SJCRH30 (cell line): Measurements from ENCODE around the gene GNG7. TPM values are rescaled to one million over a fixed set of nuclear protein-coding genes. Genes with fewer than 3 reads are reported as not detected.
A peak's percentile ranks its signal among the peaks of the same experiment; 100 is the strongest.
"Not testable (repeated sequence)": the region's sequence is repeated elsewhere in the genome, so short reads cannot be mapped to it uniquely, and the experiment has no call there.

ENCODE experiments used
- DNase-seq, 2 experiments: peaks; one replicate each; pipeline ENCODE4 v3.0.0-alpha.2; 2015 to 2020
- H3K27ac ChIP-seq: fragments of 250-450 bp; sonication (Bioruptor Pico); 2 replicates; pipeline ENCODE4 v1.5.1; 2020; ENCODE audit warnings: mild to moderate bottlenecking, moderate library complexity
- H3K27me3 ChIP-seq: fragments of 250-450 bp; sonication (Bioruptor Pico); 2 replicates; pipeline ENCODE4 v1.5.1; 2020; ENCODE audit warnings: mild to moderate bottlenecking, moderate library complexity
- H3K36me3 ChIP-seq: fragments of 250-450 bp; sonication (Bioruptor Pico); 2 replicates; pipeline ENCODE4 v1.5.1; 2020; ENCODE audit warnings: mild to moderate bottlenecking, moderate library complexity
- H3K4me1 ChIP-seq: fragments of 250-450 bp; sonication (Bioruptor Pico); 2 replicates; pipeline ENCODE4 v1.5.1; 2020; ENCODE audit warnings: mild to moderate bottlenecking, moderate library complexity
- H3K4me3 ChIP-seq: fragments of 250-450 bp; sonication (Bioruptor Pico); 2 replicates; pipeline ENCODE4 v1.5.1; 2020; ENCODE audit warnings: mild to moderate bottlenecking, moderate library complexity
- H3K9me3 ChIP-seq: fragments of 250-450 bp; sonication (Bioruptor Pico); replicated peaks from 2 replicates; pipeline ENCODE4 v1.5.1; 2020; ENCODE audit warnings: mild to moderate bottlenecking, moderate library complexity
- total RNA-seq: library from RNA; depleted of rRNA; stranded (reverse); fragments of >200 nt; shearing (Covaris generic); gene quantifications from 2 replicates; pipeline ENCODE4 v1.2.3, GENCODE V29; 2014

Gene GNG7
- total RNA-seq, 1 experiment from 2014 or later, result not detected

DNA sequence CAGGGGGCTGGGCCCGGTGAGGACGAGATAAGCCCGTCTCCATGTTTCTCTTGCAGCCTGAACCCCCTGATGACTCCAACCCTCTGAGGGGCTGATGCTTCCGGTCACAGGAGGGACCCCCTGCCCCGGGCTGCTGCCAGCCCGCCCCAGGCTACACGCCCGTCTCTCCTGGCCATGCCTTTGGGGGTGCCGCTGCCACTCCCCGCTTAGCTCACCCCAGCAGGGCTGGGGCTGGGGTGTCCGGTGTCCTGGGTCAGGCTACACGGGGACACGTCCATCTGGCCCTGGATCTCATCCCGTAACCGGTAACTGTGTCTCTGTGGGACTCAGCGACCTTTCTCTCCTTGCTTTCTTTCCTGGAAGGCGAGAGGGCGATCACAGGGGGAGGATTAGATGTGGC lies 185.8 kb downstream of the GNG7 start:
- H3K27me3 ChIP-seq, result peaks cover 25% of the 10 kb centered on the region
- DNase-seq, result no peak
- peaks cover 3% of the 10 kb centered on the region; the same call in 1 of the 2 replicates for H3K4me1 ChIP-seq
- H3K4me3 ChIP-seq, result no peak overlapping the region
- no peak overlapping the region for H3K27ac ChIP-seq
- H3K36me3 ChIP-seq, result no peaks in the 10 kb centered on the region
- no peaks in the 10 kb centered on the region for H3K9me3 ChIP-seq

DNA sequence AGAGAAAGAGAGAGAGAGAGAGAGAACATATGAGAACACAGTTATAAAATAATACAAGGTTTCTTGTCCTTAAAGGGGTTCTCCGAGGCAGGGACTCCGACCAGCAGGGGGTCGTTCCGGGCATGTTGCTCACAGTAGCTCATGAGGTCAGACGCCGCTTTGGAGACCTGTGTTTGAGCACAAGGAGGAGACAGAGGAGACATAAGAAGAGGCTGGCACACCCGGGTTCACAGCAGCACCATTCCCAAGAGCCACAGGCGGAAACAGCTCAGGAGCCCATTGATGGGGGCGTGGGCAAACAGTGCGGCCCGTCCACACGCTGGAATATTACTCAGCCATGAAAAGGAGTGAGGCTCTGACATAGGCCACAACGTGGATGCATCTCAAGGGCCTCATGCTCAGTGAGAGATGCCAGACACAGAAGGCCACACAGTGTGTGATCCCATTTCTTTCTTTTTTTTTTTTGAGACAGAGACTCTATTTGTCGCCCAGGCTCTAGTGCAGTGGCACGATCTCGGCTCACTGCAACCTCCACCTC lies 187.4 kb downstream of the GNG7 start:
- no peaks in the 10 kb centered on the region for H3K9me3 ChIP-seq
- peaks cover 25% of the 10 kb centered on the region for H3K27me3 ChIP-seq
- H3K4me1 ChIP-seq, result peaks cover 3% of the 10 kb centered on the region; the same call in 1 of the 2 replicates
- no peak for DNase-seq
- H3K4me3 ChIP-seq, result no peak overlapping the region
- H3K27ac ChIP-seq, result no peak overlapping the region
- no peaks in the 10 kb centered on the region for H3K36me3 ChIP-seq

DNA sequence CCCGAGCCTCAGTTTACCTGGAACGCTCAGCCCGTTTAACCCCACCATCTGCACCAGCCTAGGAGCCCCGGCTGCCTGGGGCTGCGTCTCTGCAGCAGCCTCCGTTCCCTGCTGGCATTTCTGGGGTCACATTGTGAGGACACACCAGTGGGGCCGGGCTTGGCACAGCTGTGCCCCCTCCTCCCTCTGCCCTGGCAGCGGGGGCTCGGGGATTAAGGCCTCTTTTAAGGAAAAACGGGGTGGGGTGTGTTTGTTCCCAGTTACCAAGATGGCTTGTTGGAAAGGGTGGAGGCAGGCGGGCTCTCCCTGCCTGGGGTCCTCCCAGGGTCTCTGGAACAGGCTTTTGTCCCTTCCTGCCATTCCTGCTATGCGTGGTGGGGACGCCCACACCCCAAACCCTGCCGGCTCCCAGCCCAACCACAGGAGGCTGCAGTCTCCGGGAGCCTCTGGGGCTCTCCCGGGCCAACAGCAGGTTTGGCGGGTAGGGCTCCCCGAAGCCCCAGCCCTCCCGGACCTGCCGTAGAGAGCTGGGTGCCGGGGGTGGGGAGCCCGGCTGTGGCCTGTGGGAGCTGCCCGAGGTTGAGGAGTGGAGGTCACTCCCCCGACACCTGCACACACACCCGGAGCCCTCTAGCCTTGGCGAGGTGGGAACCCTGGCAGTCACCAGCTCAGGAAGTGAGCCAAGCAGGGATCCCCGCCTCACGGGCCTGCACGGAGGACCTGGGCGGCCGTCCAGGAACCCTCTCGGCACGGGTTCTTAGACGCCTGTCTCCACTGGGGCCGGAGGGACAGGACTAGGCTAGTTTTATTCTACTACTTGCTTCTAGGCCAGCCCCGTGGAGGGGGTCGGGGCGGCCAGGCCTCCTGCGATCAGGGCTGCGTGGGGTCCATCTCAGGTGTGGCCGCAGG lies 189.7 kb downstream of the GNG7 start:
- peaks cover 18% of the 10 kb centered on the region for H3K27me3 ChIP-seq
- no peaks in the 10 kb centered on the region for H3K4me1 ChIP-seq
- no peak overlapping the region for H3K27ac ChIP-seq
- no peak for DNase-seq
- H3K9me3 ChIP-seq, result no peaks in the 10 kb centered on the region
- no peak overlapping the region for H3K4me3 ChIP-seq
- no peaks in the 10 kb centered on the region for H3K36me3 ChIP-seq

DNA sequence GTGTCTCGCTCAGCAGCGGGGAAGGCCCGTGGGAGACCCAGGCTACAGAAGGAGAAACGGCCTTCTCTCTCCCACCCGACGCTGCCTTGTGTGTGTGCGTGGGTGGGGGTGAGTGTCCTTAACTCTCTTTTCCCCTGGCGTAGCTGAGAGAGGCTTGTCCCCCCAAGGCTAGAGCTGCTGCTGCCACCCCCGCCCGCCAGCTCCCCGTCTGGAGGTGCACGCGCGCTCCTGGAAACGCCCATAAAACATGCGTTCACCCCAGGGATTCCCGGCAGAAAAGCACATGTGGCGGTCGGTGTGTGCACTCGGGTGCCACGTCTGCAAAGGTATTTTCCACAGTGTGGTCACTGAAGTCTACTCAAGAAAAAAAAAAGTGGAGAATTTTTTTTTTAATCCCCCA lies 190.5 kb downstream of the GNG7 start:
- DNase-seq, result no peak
- Histone ChIP-seq H3K9me3 (no peaks in the 10 kb centered on the region), H3K27ac (no peak overlapping the region), H3K27me3 (peaks cover 11% of the 10 kb centered on the region; the same call in 1 of the 2 replicates), H3K4me1 (peaks cover 2% of the 10 kb centered on the region; the same call in 1 of the 2 replicates), H3K36me3 (no peaks in the 10 kb centered on the region), H3K4me3 (no peak overlapping the region)

DNA sequence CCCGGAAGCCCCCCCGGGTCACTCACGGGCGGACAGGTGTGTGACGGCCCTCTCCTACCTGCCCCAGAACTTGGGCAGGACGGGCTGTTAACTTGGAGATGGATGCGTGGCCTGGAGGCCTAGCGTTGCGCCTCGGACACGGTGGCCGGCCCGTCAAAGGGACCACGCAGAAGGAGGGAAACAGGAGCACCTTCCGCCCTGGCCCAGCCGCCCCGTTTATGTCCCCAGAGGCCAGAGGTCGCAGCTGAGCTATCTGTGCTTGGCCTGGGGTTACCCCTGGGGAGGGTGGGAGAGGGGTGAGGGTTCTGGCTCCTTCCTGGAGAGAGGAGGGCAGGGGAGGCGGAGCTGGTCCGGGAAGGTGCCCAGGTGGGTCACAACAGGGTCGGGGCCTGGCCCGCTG lies 190.9 kb downstream of the GNG7 start:
- H3K36me3 ChIP-seq, result no peaks in the 10 kb centered on the region
- no peak overlapping the region for H3K4me3 ChIP-seq
- DNase-seq, result no peak
- H3K4me1 ChIP-seq, result peaks cover 2% of the 10 kb centered on the region; the same call in 1 of the 2 replicates
- peaks cover 11% of the 10 kb centered on the region; the same call in 1 of the 2 replicates for H3K27me3 ChIP-seq
- H3K9me3 ChIP-seq, result no peaks in the 10 kb centered on the region
- H3K27ac ChIP-seq, result no peak overlapping the region

DNA sequence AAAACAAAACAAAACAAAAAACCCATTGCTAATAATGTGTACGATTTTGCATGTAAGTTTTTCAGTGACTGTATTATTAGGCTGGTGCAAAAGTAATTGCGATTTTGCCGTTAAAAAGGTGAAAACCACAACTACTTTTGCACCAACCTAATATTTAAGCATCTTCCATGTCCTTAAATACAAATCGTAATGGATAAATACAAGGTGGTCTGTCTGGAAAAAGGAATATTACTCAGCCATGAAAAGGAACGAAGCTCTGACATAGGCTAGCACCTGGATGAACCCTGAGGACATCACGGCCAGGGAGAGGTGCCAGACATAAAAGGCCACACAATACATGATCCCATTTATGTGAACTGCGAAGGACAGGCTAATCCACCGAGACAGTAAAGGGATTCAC lies 193.4 kb downstream of the GNG7 start:
- DNase-seq, result no peak
- peaks cover 2% of the 10 kb centered on the region; the same call in 1 of the 2 replicates for H3K4me1 ChIP-seq
- H3K9me3 ChIP-seq, result no peaks in the 10 kb centered on the region
- no peak overlapping the region for H3K4me3 ChIP-seq
- H3K27me3 ChIP-seq, result peaks cover 6% of the 10 kb centered on the region; the same call in 1 of the 2 replicates
- H3K36me3 ChIP-seq, result no peaks in the 10 kb centered on the region
- no peak overlapping the region for H3K27ac ChIP-seq

DNA sequence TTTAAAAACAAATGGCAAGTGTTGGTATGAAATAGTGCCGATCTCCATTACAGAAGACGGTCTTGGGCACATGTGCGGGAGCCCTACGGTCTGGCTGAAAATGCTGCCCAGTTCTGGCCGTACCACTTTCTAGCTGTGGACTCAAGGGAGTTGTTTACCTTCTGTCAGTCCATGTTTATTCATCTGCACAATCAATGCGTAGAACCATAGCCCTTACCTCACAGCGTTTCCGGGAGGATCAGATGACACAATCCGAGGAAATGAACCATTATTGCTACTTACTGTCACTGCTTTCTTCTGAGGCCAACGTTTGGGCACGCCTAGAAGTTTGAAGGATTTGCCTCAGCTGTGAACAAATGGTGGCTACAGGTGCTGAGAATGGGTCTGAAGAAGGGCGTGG lies 195.4 kb downstream of the GNG7 start:
- H3K27ac ChIP-seq, result no peak overlapping the region
- no peaks in the 10 kb centered on the region for H3K36me3 ChIP-seq
- peak in 1 of 2 experiments; percentile 31 for DNase-seq

DNA sequence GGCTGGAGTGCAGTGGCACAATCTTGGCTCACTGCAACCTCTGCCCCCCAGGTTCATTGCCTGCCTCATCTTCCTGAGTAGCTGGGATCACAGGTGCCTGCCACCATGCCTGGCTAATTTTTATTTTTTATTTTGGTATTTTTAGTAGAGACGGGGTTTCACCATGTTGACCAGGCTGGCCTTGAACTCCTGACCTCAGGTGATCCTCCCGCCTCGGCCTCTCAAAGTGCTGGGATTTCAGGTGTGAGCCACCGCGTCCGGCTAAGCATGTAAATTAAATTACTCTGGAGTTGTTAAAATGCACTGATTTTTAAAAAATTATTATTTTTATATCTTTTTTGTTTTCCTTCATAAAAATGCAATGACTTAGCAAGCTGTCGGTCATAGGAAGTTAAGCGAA lies 195.8 kb downstream of the GNG7 start:
- H3K4me1 ChIP-seq, DNase-seq, H3K4me3 ChIP-seq, H3K27me3 ChIP-seq, H3K36me3 ChIP-seq, H3K9me3 ChIP-seq, H3K27ac ChIP-seq: not testable (repeated sequence)

More for the DNA sequence above, 195.4 kb downstream of the GNG7 start:
- Histone ChIP-seq H3K4me3 (no peak overlapping the region), H3K27me3 (0 out of 2 replicates have a peak, but pooled peaks cover 8% of the 10 kb centered on the region), H3K4me1 (peaks cover 7% of the 10 kb centered on the region; the same call in 1 of the 2 replicates), H3K9me3 (no peaks in the 10 kb centered on the region)

DNA sequence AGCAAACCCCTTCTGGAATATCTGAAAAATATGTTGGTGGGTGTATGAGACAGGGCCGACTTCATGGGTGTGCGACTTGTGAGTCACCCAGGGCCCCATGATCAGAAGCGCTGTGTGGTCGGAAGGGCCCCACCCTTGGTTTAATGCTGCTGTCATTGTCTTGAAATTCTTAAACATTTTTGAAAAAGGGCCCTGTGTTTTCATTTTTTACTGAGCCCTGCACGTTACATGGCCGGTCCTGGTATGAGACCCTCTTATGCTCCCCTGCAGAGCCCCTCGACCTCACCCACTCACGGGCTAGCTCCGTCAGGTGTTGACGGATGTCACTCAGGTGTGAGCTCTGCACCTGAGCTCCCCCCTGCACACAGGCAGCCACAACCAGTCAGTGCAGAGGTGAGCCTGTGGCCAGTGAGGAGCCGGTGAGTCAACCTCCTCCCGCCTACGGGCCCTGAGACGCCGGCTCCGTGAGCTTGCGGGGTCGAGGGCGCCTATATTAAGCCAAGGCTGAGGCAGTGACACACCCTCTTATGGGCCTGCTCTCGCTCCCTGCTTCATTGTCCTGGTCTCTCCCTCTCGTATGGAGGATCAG lies 198.9 kb downstream of the GNG7 start:
- Histone ChIP-seq H3K4me1 (peaks cover 7% of the 10 kb centered on the region; the same call in 1 of the 2 replicates), H3K9me3 (no peaks in the 10 kb centered on the region), H3K27me3 (peaks cover 12% of the 10 kb centered on the region; the same call in 1 of the 2 replicates), H3K4me3 (no peak overlapping the region), H3K27ac (no peak overlapping the region), H3K36me3 (no peaks in the 10 kb centered on the region)
- no peak for DNase-seq

DNA sequence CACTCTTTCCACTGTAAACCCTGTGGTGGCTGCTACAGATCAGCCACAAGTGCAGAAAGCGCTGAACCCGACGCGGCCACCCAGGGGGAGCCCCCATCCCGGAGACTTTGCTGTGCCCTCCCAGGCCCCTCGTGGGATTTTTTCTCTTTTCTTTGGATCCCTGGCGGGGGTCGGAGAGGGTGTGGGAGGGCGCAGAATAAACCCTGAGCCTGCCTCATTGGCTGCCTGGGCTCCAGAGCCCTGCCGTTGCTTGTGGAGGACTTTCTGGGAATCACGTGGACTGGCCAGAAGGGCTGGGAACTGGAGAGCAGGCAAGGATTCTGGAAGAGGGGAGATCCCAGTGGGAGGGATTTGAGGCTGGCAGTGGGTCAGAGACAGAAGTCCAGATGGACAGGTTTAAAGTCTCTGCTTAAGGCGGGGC lies 201.6 kb downstream of the GNG7 start:
- peaks cover 12% of the 10 kb centered on the region; the same call in 1 of the 2 replicates for H3K27me3 ChIP-seq
- peaks cover 5% of the 10 kb centered on the region; the same call in 1 of the 2 replicates for H3K4me1 ChIP-seq
- H3K27ac ChIP-seq, result no peak overlapping the region
- no peaks in the 10 kb centered on the region for H3K9me3 ChIP-seq
- peak in 1 of 2 experiments; percentile 33 for DNase-seq
- no peak overlapping the region for H3K4me3 ChIP-seq
- no peaks in the 10 kb centered on the region for H3K36me3 ChIP-seq

DNA sequence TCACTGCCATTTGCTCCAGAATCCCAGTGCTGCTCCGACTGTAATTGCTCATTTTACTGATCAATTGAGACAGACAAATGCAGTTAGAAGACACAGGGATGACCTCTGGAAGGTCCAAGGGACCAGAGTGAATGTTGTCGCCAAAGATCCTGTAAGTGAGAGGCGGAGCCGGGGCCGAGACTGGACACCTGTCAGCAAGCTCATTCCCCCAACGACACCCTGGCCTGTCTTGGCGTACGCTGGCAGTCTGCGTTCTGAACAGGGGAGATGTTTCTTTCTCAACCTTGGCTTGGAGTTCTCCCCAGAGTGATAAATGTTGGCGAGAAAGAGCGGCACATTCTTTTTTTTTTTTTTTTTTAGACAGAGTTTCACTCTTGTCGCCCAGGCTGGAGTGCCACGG lies 202.3 kb downstream of the GNG7 start:
- H3K4me1 ChIP-seq, result peaks cover 10% of the 10 kb centered on the region; the same call in 1 of the 2 replicates

DNA sequence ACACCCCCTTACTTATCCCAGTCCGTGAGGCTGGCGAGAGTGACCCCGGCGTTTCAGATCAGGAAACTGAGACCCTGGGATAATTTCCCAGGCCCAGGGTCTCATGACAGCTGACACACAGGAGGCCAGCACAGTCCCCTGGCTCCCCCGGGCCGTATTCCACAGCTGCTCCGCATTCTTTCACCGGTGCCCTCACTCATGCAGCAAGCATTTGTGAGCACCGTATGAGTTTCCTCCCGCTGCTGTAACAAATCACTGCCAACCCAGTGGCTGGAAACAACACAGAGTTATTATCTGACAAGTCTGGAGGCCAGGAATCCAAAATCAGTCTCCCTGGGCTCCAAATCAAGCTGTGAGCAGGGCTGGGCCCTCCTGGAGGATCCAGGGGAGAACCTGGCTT lies 205.3 kb downstream of the GNG7 start:
- Histone ChIP-seq H3K4me3 (no peak overlapping the region), H3K4me1 (peaks cover 7% of the 10 kb centered on the region; the same call in 1 of the 2 replicates), H3K36me3 (no peaks in the 10 kb centered on the region), H3K27me3 (peaks cover 4% of the 10 kb centered on the region; the same call in 1 of the 2 replicates), H3K9me3 (no peaks in the 10 kb centered on the region), H3K27ac (no peak overlapping the region)
- DNase-seq, result no peak

More for the DNA sequence above, 202.3 kb downstream of the GNG7 start:
- Histone ChIP-seq H3K4me3 (no peak overlapping the region), H3K27ac (no peak overlapping the region), H3K36me3 (no peaks in the 10 kb centered on the region), H3K27me3 (peaks cover 12% of the 10 kb centered on the region; the same call in 1 of the 2 replicates), H3K9me3 (no peaks in the 10 kb centered on the region)
- no peak for DNase-seq

DNA sequence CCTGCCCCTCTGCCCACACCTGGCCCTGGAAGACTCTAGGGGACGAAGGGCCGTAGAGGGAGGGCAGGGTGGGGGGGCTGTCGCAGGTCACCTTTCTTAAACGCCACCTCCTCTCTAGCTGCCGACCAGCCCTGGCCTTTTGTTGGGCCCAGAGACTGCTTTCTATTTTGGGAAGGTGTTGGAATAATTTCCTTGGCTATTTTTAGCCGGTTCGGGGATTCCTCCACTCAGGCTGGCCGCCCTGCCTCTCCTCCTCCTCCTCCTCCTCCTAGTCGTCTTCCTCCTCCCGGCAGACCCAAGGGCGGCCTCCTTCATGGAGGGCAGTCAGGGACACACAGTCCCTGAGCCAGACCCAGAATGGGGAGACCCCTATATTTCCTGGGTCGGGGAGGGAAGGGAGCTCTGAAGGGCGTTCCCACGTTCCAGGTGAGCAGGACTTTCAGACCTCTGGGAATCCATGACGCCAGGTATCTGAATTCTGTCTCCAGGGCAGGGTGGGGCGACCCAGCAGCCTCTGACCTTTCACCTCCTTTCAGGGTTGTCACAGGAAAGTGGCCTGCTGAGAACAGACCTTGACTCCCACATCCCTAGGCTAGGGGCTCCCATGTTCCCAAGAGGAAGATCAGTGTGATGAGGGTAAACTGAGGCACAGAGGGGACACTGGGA lies 206.7 kb downstream of the GNG7 start:
- no peak for DNase-seq
- H3K4me3 ChIP-seq, result no peak overlapping the region
- H3K4me1 ChIP-seq, result peaks cover 16% of the 10 kb centered on the region
- H3K27me3 ChIP-seq, result peaks cover 4% of the 10 kb centered on the region; the same call in 1 of the 2 replicates
- no peak overlapping the region for H3K27ac ChIP-seq
- H3K36me3 ChIP-seq, result no peaks in the 10 kb centered on the region
- no peaks in the 10 kb centered on the region for H3K9me3 ChIP-seq

DNA sequence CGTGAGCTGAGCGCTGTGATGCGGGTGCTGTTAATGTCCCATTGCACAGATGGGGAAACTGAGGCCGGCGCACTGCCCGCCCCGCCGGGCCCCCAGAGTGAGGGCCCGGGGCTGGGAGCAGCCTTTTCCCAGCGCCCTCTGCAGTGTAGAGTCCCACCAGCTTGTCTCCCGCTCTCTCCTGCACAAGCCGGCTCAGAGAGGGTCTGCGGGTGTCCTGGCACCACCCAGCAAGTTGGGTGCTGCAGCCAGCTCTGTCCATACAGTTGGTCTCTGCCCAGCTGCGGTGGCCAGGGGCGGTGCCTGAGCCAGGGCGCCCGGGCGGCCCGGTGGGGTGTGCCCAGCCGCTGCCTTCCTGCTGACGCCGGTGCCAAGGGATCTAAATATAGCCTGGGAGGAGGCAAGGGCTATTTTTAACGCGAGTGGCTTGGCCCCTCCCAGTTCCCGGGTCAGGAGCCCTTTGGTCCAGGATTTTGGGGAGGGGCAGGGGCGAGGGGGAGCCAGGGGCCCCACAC lies 207.3 kb downstream of the GNG7 start:
- H3K4me3 ChIP-seq, result no peak overlapping the region
- peaks cover 3% of the 10 kb centered on the region; the same call in 1 of the 2 replicates for H3K27me3 ChIP-seq
- H3K9me3 ChIP-seq, result no peaks in the 10 kb centered on the region
- no peak for DNase-seq
- peaks cover 19% of the 10 kb centered on the region for H3K4me1 ChIP-seq
- H3K27ac ChIP-seq, result no peak overlapping the region
- H3K36me3 ChIP-seq, result no peaks in the 10 kb centered on the region
